ENCODE results near the gene TRMT61B. TPM values are rescaled to one million over a fixed set of nuclear protein-coding genes. Genes with fewer than 3 reads are reported as not detected.

The TRMT61B gene
- total and polyA plus RNA-seq, 2 of the 4 experiments (the other 2 are of a cell fraction): 5.7 to 6.6 TPM

DNA sequence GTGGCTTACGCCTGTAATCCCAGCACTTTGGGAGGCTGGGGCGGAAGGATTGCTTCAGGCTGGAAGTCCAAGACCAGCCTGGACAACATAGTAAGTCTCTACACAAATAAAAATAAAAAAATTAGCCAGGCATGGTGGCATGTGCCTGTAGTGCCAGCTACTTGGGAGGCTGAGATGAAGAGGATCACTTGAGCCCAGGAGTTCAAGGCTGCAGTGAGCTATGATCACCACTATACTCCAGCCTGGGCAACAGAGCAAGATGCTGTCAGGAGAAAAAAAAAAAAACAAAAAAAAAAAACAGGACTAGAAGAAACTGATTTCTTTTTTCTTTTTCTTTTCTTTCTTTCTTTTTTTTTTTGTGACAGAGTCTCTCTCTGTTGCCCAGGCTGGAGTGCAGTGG lies 45.9 kb downstream of the TRMT61B start:
- POLR2A ChIA-PET (ENCODE audit: unreplicated experiment): no interaction called here

More for the DNA sequence above, 45.9 kb downstream of the TRMT61B start:
- Histone ChIP-seq H2BK120ac (ENCODE audit: low read depth, low read length) (no peak overlapping the region), H3K14ac (replicated peaks; ENCODE audit: low read depth, low read length) (no peak overlapping the region), H3K18ac (ENCODE audit: low read depth, low read length) (no peak overlapping the region), H2BK20ac (ENCODE audit: low read depth, low read length) (no peak overlapping the region), H4K5ac (ENCODE audit: low read depth, low read length) (no peak overlapping the region), H4K20me1 (ENCODE audit: insufficient read depth, low read length) (no peaks in the 10 kb centered on the region), H3K56ac (ENCODE audit: extremely low read depth, insufficient read depth, low read length) (no peak overlapping the region), H2AK5ac (ENCODE audit: low read depth, low read length) (no peak overlapping the region), H3K9me3 (ENCODE audit: control insufficient read depth, insufficient read depth, low read length) (no peaks in the 10 kb centered on the region), H2AK9ac (replicated peaks; ENCODE audit: low read depth, low read length, poor library complexity) (no peak overlapping the region), H3K79me1 (ENCODE audit: low read depth in 1 of 2, low read length in 2 of 2) (no peaks in the 10 kb centered on the region), H3K9ac (ENCODE audit: low read depth, low read length) (no peak overlapping the region), H2AFZ (replicated peaks; ENCODE audit: low read length, poor library complexity) (no peak overlapping the region), H3K36me3 (ENCODE audit: control insufficient read depth, insufficient read depth, low read length) (no peaks in the 10 kb centered on the region), H3K23ac (ENCODE audit: low read depth, low read length) (no peak overlapping the region), H2BK5ac (ENCODE audit: low read depth, low read length, poor library complexity, severe bottlenecking) (no peak overlapping the region), H4K8ac (ENCODE audit: low read depth in 2 of 2, low read length in 2 of 2) (no peak overlapping the region), H3K4ac (ENCODE audit: low read depth, low read length) (no peak overlapping the region), H3K4me1 (ENCODE audit: control insufficient read depth, insufficient read depth, low read length) (no peaks in the 10 kb centered on the region), H3K27ac (ENCODE audit: insufficient read depth, low read length) (no peak overlapping the region), H3K4me3 (ENCODE audit: insufficient read depth, low read depth, low read length) (no peak overlapping the region), H4K91ac (ENCODE audit: insufficient read depth, low read depth, low read length) (no peak overlapping the region), H3K4me2 (ENCODE audit: low read depth, low read length) (no peak overlapping the region), H3K9me1 (ENCODE audit: insufficient read depth, low read length) (no peaks in the 10 kb centered on the region), H3K27me3 (ENCODE audit: control insufficient read depth, insufficient read depth, low read length) (no peaks in the 10 kb centered on the region), H2BK15ac (ENCODE audit: low read depth, low read length) (no peak overlapping the region)
- no peak for DNase-seq
- intact Hi-C loops (cut with micrococcal nuclease) (loop anchor here (5.0 kb wide), 2 partner anchors 103 to 373 kb away; no protein-coding TSS in a partner anchor), in situ Hi-C loops (cut with MboI; ENCODE audit: low sequenced_read_pairs) (no loop called here), dilution Hi-C loops (cut with HindIII; ENCODE audit: low sequenced_read_pairs, unreplicated experiment) (no loop called here)
- no peak for ATAC-seq (ENCODE audit: low read depth)
- WGBS, 2 experiments (ENCODE audit: extremely low coverage in 2 of 2, insufficient read length in 1 of 2): no CpG with 5 or more reads among the region's 2 CpGs
- BruUV-seq (replicated peaks): no TSS peak
- TF ChIP-seq MXI1 (IDR thresholded peaks at IDR 0.05; ENCODE audit: borderline replicate concordance, low read depth, low read length) (no peak), USF2 (IDR thresholded peaks at IDR 0.05; ENCODE audit: low read depth, low read length) (no peak), NFE2L2 (IDR thresholded peaks at IDR 0.05; ENCODE audit: low read depth, low read length) (no peak), RAD21 (IDR thresholded peaks at IDR 0.05; ENCODE audit: low read length) (no peak), CHD1 (IDR thresholded peaks at IDR 0.05; ENCODE audit: low read depth, low read length) (no peak), FOS (IDR thresholded peaks at IDR 0.05; ENCODE audit: low read depth, low read length) (no peak), MAFK (IDR thresholded peaks at IDR 0.05; ENCODE audit: low read depth, low read length) (no peak), POLR2A (IDR thresholded peaks at IDR 0.05; ENCODE audit: low read depth, low read length) (no peak), MAZ (IDR thresholded peaks at IDR 0.05; ENCODE audit: borderline replicate concordance, low read depth, low read length) (no peak)
- CTCF ChIA-PET: interaction anchor here (1.1 kb wide), 1 partner anchor 45 kb away, joined by 5 read pairs; no protein-coding TSS in a partner anchor
